IMR-90 (cell line): ENCODE data around the gene ZNF12. TPM values are rescaled to one million over a fixed set of nuclear protein-coding genes. Genes with fewer than 3 reads are reported as not detected.

ENCODE experiments used
- polyA plus RNA-seq, 3 experiments: library from polyadenylated mRNA; depleted of rRNA; stranded (reverse); fragments of >200 nt; gene quantifications; 2 replicates each; pipeline ENCODE4 v1.2.3, GENCODE V29; 2012; ENCODE audit warnings: low replicate concordance in 1 of 3
- total RNA-seq: library from RNA; depleted of rRNA; stranded (reverse); fragments of >200 nt; gene quantifications from 2 replicates; pipeline ENCODE4 v1.2.3, GENCODE V29; 2012; rRNA removed

The ZNF12 gene
- total and polyA plus RNA-seq, 2 of the 4 experiments (the other 2 are of a cell fraction), result 8.2 to 20.8 TPM

Other genes starting within 250 kb of the ZNF12 start
- 162 and 259 TPM in 2 replicates for gene KDELR2, start 222.8 kb downstream of the ZNF12 start, total RNA-seq
- gene KDELR2, start 222.8 kb downstream of the ZNF12 start, polyA plus RNA-seq (2012; rRNA removed), result 226 and 237 TPM in 2 replicates
- not detected in 2 replicates for gene GRID2IP, start 155.5 kb downstream of the ZNF12 start, total RNA-seq
- not detected in 2 replicates for gene GRID2IP, start 155.5 kb downstream of the ZNF12 start, polyA plus RNA-seq (2012; rRNA removed)
- gene ZDHHC4, start 129.5 kb downstream of the ZNF12 start, total RNA-seq, result 40.0 and 58.3 TPM in 2 replicates
- 42.4 and 43.9 TPM in 2 replicates for gene ZDHHC4, start 129.5 kb downstream of the ZNF12 start, polyA plus RNA-seq (2012; rRNA removed)
- gene INTS15, start 116.9 kb downstream of the ZNF12 start, total RNA-seq, result 6.1 and 7.0 TPM in 2 replicates
- 20.4 and 20.8 TPM in 2 replicates for gene INTS15, start 116.9 kb downstream of the ZNF12 start, polyA plus RNA-seq (2012; rRNA removed)
- gene ZNF853, start 91.3 kb downstream of the ZNF12 start, total RNA-seq, result 3.3 and 3.4 TPM in 2 replicates
- 3.4 TPM in 2 replicates for gene ZNF853, start 91.3 kb downstream of the ZNF12 start, polyA plus RNA-seq (2012; rRNA removed)
- gene ZNF316, start 69.6 kb downstream of the ZNF12 start, total RNA-seq, result 3.2 and 6.1 TPM in 2 replicates
- 7.2 and 8.8 TPM in 2 replicates for gene ZNF316, start 69.6 kb downstream of the ZNF12 start, polyA plus RNA-seq (2012; rRNA removed)
- not detected in 2 replicates for gene RSPH10B2, start 47.2 kb upstream of the ZNF12 start, total RNA-seq
- gene RSPH10B2, start 47.2 kb upstream of the ZNF12 start, polyA plus RNA-seq (2012; rRNA removed), result not detected in 2 replicates
- gene CCZ1B, start 119.3 kb upstream of the ZNF12 start, total RNA-seq, result 25.5 and 33.3 TPM in 2 replicates
- gene CCZ1B, start 119.3 kb upstream of the ZNF12 start, polyA plus RNA-seq (2012; rRNA removed), result 34.3 and 41.0 TPM in 2 replicates